ENCODE data around the gene EIF6.

The EIF6 gene

DNA sequence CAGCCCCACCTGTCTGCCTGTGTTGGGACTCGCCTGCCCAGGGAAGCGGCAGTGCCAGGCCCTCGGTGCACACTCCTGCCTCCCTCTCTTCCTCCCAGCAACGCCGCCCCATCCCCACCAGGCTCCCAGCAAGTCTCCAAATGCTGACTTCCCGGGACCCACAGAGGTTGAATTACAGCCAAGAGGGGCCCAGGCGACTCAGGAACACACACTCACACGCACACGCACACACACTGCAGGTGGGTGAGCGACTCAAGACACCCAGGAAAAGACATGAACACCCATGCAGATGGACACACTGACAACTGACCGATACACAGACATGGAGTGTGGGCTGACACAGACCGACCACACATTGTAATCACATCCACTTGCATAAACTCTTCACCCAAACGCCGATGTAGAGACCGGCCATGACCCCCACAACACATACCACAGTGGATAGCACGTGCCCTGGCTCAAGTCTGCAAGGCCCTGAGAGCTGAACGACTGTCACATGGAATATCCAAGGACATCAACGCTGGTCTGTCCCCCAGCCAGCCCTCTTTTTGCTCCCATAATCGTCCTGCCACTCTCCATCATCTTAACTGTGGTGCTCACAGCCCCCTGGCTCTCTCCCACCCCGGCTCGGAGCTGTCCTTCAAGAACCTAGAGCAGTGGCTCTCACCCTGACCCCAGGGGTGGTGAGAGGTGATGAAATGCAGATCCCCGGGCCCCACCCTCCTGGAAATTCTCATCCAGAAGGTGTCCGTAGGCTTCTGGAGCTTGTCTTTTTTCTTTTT is 8.1 kb upstream of the EIF6 start:
- no peak for DNase-seq

DNA sequence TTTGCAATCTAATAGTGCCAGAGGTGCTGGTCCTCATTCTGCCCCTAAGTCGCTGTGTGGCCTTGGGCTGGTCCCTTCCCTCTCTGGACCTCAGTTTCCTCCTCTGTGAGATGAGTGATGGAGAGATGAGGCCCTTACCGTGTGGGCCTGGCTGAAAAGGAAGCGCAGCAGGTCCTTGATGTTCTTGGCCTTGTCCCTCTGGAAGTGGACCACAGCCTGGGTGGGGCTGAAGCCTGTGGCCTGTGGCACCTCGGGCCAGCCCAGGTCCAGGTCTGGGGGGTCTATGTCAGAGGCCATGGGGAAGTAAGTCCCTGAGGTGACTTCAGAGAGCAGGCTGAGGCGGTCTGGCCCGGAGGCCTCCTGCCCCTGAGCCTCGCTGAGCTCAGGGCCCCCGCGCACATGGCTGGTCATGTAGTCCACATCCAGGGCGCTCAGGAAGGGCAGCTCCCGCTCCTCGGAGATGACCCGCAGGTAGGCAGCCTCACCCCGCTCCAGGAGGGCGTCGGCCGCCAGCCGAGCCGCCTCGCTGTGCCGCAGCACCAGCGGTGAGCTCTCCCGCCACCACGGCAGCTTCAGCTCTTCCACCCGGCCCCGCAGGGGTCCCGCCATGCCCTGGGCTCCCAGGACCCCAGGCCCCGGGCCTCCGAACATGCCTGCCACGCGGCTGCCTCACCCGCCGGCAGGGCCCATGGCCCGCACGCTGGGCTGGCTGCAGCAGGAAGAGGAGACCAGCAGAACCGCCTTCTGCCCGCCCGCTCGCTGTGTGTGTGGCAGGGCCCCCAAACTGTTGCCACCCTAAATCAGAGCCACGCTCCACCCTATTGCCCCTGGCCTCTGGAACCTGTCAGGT is 7.3 kb upstream of the EIF6 start, which contains the start of gene FAM83C:
TSS of gene FAM83C (minus strand) at position 772 of the 850 bp plus-strand sequence. CDS start at position 651, 121 bp downstream.
- no peak for DNase-seq

DNA sequence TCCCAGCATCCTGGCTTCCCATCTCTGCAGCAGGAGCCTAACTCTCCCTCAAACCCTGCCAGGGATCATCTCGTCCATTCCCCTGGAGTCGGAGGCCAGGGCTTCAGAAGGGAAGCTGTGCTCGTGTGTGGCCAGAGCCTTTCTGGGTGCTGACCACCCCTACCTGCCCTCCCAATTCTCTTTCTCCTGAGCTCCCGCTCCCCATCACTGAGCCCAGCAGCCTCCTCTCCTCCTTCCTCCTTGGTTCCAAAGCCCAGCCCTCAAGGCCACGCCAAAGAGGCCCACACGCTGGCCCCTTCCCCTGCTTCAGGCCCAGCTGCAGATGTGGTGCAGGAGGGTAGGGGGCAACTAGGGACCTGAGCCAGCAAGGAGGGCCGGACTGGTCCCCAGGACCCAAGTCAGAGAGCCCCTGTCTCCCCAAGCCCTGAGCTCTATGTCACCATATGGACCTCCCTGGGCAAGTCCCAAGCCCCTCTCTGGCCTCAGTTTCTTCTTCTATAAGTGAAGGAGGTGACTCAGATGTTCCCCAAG is 6.4 kb upstream of the EIF6 start:
- DNase-seq: no peak

DNA sequence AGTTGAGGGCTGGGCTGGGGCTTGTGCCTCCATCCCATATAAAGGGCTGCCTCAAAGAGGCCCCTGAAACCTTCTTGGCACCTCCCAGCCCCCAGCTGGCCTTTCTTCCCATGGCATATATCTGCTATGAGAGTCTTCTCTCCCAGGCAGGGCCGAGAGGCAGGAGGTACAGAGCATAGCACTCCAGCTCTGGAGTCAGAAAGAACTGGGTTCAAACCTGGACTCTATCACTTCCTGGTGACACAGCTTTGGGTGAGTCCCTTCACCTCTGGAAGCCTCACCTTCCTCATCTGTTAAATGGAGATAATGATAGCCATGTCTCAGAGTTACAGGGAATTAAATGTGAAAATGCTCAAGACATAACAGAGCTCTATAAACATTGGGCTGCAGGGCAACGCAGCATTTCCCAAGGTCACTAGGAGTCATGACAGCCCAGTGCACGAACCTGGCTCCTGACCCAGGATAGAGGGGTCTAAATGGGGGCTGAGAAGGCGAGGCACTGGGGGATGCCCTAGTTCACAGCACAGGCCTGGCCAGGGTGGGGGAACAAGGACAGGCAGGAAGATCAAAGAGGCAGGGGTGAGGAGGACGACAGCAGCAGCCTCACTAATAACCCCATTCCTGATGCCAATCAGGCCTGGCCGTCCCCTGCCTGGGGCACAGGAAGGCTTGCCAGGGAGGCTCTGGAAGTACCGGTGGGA is 5.8 kb upstream of the EIF6 start:
- DNase-seq: no peak

DNA sequence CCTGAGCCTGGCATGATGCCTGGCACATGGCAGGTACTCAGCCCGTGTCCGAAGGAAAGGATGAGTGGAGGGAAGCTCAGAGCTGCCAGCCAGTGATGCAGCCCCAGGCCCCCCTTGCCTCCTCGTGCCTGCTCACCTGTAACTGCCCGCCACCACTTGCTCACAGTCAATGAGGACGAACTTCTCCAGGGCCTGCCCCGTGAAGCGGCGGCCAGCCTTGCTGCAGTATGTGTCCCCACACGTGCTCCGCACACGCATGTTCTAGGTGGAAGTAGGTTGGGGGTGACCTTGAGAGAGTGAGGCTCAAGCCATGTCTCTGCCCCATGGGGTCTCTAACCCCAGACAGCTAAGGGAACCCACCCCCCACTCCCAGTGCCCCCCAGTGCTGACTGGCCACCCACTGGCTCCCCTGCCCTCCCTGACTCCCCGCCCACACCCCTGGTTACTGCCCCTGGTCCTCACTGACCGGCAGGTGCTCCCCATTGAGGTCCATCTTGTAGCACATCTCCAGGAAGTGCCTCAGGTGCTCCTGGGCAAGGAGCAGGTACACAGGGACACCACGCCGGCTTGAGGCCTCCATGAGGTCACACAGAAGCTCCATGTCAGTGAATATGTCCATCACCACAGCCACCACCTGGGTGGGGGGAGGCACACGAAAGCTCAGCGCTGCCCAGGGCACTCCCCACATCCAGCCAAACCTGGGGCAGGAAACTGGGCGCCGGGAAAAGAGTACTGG is 3.9 kb upstream of the EIF6 start:
- no peak for DNase-seq

DNA sequence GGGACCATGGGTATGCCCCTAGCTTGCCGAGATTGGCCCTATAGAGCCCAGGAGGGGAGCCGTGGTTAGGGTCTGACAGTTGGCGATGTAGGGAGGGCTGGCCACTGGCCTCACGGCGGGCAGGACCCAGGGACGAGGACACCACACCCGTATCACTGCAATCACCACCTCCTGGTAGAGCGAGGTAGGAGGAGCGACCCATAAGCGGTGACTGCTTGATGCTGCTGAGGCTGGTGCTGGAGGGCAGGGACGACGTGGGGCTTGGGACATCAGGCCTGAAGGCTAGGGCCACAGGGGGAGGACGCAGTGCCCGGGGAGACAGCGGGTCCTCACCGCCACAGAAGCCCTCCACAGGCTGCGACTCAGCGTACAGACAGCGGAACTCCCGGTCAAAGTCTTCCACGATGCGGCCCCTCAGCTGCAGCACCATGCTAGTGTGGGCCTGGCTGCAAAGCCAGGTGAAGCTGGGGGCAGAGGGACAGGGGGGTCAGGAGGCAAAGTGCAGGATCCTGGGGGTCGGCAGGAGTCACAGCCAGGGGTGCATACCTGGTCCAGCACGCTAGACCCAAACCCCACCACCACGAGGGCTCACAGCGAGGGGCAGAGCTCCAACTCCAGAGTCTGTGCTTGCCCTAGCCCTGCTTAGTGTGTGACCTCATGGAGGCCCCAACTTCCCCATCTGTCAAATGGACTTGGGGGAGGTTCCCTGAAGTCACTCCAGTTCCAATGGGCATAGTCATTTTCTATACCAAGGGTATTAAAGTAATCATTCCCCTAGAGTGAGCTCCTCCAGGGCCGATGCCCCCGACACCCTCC is 3.1 kb upstream of the EIF6 start:
- no peak for DNase-seq

DNA sequence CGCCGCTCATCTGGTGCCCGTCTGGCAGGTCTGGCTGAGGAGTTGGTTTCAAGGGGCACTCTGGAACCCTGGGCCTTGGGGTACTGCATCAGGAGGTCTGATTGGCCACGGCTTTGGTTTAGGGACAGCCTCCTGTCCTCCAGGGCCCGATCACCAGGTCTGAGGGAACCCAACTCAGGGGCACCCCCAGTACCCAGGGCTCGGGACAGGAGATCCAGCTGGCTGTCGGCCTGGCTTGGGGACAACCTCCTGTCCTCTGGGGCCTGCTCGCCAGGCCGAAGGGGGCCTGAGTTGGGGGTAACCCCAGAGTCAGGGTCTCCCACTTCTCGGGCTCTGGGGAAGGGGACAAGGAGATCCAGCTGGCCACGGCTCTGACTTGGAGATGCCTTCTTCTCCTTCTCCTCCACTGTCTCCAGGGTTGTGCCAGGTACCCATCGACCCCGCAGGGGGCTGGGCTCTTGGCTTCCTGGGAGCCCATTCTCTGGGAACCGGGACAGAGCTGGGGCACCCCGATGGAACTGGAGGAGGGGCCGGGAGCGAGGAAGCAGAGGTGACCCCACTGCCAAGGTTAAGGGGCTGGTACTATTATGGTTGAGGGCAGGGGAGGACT is 2.4 kb upstream of the EIF6 start:
- DNase-seq: no peak

DNA sequence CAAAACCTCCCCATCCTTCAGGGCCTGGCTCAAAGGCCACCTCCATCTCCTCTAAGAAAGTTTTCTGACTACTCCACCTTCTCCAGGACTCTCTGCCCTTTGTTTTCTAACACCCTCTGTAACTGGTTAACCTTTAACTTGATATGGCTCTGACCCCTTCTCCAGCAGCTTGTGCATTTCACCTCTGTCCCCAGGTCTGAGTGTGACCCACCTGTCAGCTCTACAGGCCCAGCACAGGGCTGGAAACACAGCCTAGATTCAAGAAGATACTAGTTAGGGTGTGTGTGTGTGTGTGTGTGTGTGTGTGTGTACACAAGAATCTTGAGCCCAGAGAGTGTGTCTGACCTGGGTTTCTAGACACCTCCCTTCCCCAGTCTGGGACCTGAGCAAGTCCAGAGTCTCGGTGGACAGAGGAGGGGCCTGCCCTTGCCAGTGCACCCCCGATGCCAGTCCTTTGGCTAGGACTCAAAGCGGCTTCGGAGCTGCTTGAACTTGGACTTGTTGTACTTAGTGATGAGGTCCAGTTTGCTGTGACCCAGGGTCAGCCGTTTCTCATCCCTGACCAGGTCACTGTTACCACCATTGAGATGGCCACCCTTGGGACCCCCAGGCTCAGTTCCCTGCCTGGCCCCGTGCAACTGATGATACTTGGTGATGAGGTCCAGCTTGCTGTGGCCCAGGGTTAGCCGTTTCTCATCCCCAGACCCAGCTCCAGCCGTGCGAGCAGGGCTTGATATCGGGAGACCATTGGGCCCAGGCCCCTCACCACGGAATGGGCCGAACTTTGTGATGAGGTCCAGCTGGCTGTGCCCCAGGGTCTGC is 1.7 kb upstream of the EIF6 start:
- no peak for DNase-seq

DNA sequence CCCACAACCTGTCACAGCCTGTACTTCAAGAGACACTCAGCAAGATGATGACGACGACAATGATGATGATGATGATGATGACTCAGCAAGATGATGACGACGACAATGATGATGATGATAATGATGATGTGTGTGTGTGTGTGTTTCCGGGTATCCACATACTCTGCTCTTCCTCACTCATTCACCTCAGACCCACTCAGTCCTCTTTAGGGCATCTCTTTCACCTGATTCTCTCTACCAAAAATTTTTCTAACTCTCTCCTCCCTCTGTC is 1.2 kb upstream of the EIF6 start:
- no peak for DNase-seq

DNA sequence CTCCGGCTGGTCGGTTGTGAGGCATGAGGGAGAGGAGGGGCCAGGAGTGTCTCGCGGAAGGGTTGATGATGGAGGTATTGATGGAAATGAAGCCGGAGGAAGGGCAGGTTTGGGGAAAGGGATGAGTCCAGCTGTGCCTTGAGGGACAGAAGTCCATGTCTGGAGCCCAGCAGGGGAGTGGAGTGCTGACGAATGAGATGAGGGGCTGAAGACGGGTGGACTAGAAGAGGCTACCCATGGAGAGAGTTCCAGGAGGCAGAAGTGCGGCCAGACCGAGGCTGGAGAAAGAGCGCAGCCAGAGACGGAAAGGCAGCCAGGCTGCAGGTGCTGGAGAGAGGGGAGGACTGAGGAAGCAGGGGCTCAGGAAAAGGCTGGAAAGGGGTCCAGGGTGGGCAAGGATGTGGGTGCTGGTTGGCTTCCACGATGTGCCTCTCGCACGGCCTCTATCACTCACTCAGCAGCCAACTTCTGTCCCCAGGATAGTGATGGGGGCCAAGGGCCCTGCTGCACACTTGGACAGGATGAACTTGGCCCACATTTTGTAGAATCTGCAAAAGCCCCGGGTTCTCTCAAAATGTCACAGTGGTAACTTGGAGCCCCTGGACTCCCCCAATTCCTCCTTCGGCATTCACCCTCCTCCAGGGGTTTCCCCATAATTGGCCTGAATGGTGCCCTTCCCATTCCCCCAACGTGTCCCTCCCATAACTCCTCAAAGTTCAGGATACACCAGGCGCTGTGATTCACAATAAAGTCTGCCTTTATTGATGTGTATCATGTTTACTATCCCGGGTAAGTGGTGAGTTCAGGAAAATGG is 627 bp upstream of the EIF6 start:
- DNase-seq: no peak

DNA sequence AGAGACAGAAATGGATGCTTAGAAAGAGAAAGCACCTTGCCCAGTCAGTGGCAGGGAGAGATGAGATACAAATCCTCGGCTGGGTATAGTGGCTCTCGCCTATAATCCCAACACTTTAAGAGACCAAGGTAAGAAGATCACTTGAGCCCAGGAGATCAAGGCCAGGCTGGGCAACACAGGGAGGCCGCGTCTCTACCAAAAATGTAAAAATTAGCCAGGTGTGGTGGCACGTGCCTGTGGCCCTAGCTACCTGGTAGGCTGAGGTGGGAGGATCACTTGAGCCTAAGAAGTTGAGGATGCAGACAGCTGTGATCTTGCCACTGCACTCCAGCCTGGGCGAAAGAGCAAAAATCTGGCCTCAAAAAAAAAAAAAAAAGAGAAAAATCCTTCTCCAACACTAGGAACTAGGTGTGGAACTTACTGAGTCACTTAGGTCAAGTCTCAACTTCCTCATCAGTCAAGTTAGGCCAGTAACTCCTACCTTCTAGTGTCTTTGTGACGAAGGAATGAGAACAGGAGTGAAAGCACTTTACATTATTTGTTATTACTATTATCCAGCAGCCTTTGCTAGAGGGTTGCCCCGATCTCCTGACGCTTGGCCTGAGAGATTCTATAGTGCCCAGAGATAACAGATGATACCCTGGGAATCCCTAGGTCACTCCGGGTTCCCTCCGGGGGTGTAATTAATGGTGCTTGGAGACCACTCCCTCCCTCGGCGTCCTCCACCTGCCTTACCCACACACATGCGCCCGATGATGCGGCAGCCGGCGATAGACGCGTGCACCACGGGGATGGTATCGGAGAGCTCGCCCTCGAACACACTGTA is 918 bp downstream of the EIF6 start:
- no peak for DNase-seq

DNA sequence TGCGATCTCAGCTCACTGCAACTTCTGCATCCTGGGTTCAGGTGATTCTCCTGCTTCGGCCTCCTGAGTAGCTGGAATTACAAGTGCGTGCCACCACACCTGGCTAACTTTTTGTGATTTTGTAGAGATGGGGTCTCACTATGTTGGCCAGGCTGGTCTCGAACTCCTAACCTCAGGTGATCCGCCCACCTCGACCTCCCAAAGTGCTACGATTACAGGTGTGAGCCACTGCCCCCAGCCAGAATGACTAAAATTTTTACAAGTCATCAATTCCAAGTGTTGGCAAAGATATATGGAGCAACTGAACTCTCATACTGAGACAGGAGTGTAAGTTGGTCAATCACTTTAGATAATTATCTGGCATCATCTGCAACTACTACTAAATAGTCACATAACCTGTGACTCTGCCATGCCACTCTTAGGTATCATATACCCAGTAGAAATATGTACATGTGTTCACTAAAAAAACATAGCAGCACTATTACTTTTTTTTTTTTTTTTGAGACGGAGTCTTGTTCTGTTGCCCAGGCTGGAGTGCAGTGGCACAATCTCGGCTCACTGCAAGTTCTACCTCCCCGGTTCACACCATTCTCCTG is 3.0 kb downstream of the EIF6 start:
- DNase-seq: no peak

DNA sequence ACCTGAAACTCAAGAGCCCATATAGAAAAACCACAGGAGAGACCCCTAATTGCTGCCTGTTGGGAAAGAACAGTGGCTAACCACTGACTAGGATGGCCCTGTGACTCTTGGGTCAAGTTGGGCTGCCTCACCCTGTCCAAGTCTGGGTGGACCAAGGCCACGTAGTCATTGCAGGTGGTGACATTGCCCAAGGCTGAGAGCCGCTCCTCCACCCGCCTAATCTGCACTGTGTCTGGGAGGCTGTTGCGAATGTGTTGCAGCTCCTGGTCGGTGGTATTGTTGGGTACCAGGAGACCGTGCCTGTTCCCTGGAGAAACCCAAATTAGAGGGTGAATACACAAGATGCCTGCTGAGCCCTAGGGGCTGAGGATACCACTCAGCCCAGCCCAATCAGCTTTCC is 4.0 kb downstream of the EIF6 start:
- no peak for DNase-seq

DNA sequence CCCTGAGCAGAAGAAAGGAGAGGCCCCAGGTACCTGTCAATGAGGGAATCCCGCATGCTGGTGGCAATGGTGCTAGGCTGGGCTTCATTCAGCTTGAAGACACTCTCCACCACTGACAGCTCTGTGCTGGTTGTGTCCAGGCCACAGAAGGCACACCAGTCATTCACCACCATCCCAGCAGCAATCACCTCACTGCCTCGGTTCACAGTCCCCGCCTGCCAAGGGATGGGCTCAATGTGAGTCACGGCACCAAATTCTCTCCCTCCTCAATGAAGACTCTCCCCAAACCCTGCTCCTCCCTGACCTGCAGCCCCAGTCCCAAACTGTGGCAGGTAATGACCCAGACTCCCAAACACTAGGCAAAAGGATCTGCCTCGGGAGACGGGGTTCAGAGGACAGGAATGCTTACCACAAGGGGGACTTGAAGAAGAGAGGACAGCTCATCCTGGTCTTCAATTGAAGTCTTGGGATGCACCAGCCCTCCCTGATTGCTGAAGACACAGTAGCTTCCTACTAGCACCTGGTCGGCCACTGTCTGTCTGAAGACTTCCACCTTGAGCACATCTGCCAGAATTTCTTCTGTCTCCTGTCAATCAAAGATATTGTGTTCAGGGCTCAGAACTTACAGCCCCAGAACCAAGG is 4.9 kb downstream of the EIF6 start:
- no peak for DNase-seq

DNA sequence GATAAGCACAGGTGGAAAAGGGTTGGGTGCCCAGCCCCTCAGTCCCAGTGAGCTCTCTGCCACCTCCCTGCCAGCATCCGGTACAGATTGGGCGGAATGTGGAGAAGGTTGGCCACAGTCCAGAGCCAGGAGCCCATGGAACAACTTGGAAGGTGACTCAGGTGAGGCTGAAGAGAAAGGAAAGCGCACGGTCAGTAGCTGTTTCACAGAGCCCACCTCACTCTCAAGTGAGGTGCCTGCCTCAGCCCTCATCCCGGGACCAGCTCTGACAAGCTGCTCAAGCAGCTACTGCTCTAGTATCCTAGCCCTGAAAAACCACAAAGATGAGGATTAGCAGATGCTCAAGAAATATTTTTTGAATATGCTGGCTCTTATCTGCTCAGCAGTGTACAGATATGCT is 5.5 kb downstream of the EIF6 start:
- DNase-seq: no peak

DNA sequence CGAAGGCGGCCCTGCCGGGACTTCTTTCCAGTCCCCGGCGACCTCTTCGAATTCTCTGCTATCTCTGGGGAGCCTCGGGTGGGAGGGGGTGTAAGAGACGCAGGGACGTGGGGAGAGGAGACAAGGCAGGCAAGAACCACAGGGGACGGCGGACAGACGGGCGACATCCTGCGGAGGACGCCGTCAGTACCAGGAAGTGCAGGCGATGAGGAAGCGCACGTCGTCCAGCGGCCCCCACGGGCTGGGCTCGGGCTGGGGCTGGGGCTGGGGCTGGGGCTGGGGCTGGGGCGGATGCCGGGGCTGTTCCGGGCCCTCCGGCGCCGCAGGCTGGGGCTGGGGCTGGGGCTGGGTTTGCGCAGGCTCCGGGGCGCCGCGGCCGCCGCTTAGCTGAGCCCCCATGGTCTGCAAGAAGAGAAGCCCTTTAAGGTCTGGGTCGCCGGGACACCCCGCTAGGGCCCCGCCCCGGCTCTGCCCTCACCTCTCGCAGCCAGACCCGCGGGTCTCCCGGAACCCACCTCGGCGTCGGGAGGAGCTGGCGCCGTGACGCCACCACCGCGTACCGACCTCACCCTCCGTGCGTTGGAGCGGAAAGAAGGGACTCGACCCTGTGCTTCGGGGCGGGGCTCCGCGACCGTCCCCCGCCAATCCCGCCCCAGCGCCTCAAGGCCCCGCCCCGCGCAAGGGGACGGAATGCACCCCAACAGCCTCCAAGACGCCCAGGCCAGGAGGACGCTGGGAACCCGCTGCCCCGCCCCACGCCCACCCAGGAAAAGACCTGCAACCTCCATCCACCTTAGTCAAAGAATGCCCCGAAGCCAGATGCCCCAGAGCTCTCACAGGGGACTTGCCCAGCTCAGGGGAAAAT is 6.8 kb downstream of the EIF6 start, which contains the start of gene MMP24OS:
TSS of gene MMP24OS (minus strand) at position 592 of the 865 bp plus-strand sequence. CDS start at position 399, 193 bp downstream.
- peak; percentile 75 for DNase-seq

DNA sequence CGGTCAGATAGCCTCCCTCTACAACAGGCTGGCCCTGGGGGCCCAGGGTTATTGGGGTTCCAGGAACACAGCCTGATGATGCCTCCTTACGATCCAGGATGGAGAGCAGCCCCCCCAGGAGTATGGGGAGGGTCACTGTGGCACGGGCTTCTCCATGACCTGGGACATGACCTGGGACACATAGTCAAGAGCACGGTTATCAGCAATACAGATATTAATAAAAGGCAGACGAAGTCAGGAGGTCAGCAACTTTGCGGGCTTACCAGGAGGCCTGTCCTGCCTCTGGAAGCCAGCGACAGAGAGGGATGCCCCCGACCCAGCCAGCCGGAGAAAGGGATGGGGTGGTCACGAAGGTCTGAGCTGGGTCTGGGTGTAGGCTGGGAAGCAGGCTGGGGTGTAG is 7.4 kb downstream of the EIF6 start:
- no peak for DNase-seq

Data from NCI-H1048 (cell line).